Vagina (tissue), 2 donors: Measurements from ENCODE around the gene CTDSP1. TPM values are rescaled to one million over a fixed set of nuclear protein-coding genes. Genes with fewer than 3 reads are reported as not detected.

ENCODE experiments used
- DNase-seq, 2 donors: peaks; one replicate each; pipeline ENCODE4 v3.0.0-alpha.2; 2017; ENCODE audit errors: extremely low spot score in 2 of 2
- H3K27ac ChIP-seq: fragments of 200-600 bp; sonication (generic); one replicate; pipeline ENCODE4 v1.5.1; 2019
- H3K27me3 ChIP-seq: fragments of 200-600 bp; sonication (generic); one replicate; pipeline ENCODE4 v1.5.1; 2019
- H3K36me3 ChIP-seq, 2 donors: fragments of 200-600 bp; sonication (generic); one replicate each; pipeline ENCODE4 v1.5.1; 2017 to 2019
- H3K4me1 ChIP-seq: fragments of 200-600 bp; sonication (generic); one replicate; pipeline ENCODE4 v1.5.1; 2019
- H3K4me3 ChIP-seq, 2 donors: fragments of 200-600 bp; sonication (generic); 1 replicate in 1 of 2; 2 replicates in 1 of 2; pipeline ENCODE4 v1.5.1; 2016 to 2019
- H3K9me3 ChIP-seq: fragments of 200-600 bp; sonication (generic); one replicate; pipeline ENCODE4 v1.5.1; 2019
- CTCF ChIP-seq, 3 experiments: fragments of 450-650 bp in 2 of 3; fragments of 200-600 bp in 1 of 3; sonication (generic) in 1 of 3; IDR thresholded peaks; one replicate each; pipeline ENCODE4 v1.5.1; 2017 to 2019; ENCODE audit warnings: antibody characterized with exemption in 3 of 3, mild to moderate bottlenecking in 2 of 3, moderate library complexity in 2 of 3
- POLR2A ChIP-seq, 2 donors: fragments of 450-650 bp; IDR thresholded peaks; one replicate each; pipeline ENCODE4 v1.6.1; 2017; ENCODE audit warnings: antibody characterized with exemption in 2 of 2, mild to moderate bottlenecking in 2 of 2, moderate library complexity in 2 of 2
- POLR2AphosphoS5 ChIP-seq, 2 donors: sonication (generic); formaldehyde crosslinking; IDR thresholded peaks; one replicate each; pipeline ENCODE4 v1.9.0; 2017; ENCODE audit warnings: antibody characterized with exemption in 2 of 2, mild to moderate bottlenecking in 2 of 2, low read depth in 1 of 2; ENCODE audit not compliant: insufficient read depth in 1 of 2
- intact Hi-C: fragments of 100-400 bp; cut with DNase I; formaldehyde crosslinking; loops from one replicate; pipeline ENCODE4 v1.15.1; 2023
- total RNA-seq: library from RNA; depleted of rRNA; stranded (reverse); fragments of >200 nt; gene quantifications from one replicate; pipeline ENCODE4 v1.2.3, GENCODE V29; 2016

Gene CTDSP1
- total RNA-seq, 1 donor from 2014 or later = 103 TPM

- H3K9me3 ChIP-seq = no peaks in the 10 kb centered on the region
- H3K27me3 ChIP-seq = no peaks in the 10 kb centered on the region
- H3K4me1 ChIP-seq = no peaks in the 10 kb centered on the region
- H3K36me3 ChIP-seq = no peaks in the 10 kb centered on the region
- DNase-seq = no peak
- H3K4me3 ChIP-seq = no peak overlapping the region
- H3K27ac ChIP-seq = no peak overlapping the region
- intact Hi-C loops = no loop called here
- TF ChIP-seq POLR2AphosphoS5 (IDR thresholded peaks at IDR 0.05; ENCODE audit: insufficient read depth in 1 of 2, low read depth in 1 of 2) = no peak
- TF ChIP-seq CTCF (IDR thresholded peaks at IDR 0.05) = no peak
- no peak for TF ChIP-seq POLR2A (IDR thresholded peaks at IDR 0.05)
These were observed 28.1 kb downstream of the CTDSP1 start for GRCh38 chr2:218427741-218428140.

GRCh38 chr2:218428846-218429558, 29.3 kb downstream of the CTDSP1 start:
- intact Hi-C loops = no loop called here
- H3K27me3 ChIP-seq = no peaks in the 10 kb centered on the region
- no peak for TF ChIP-seq POLR2A (IDR thresholded peaks at IDR 0.05)
- TF ChIP-seq POLR2AphosphoS5 (IDR thresholded peaks at IDR 0.05; ENCODE audit: insufficient read depth in 1 of 2, low read depth in 1 of 2) = no peak
- no peak for TF ChIP-seq CTCF (IDR thresholded peaks at IDR 0.05)
- H3K9me3 ChIP-seq = no peaks in the 10 kb centered on the region
- no peaks in the 10 kb centered on the region for H3K4me1 ChIP-seq
- no peak overlapping the region for H3K27ac ChIP-seq
- no peak for DNase-seq
- H3K4me3 ChIP-seq = no peak overlapping the region
- H3K36me3 ChIP-seq = no peaks in the 10 kb centered on the region

GRCh38 chr2:218429911-218430692, 30.4 kb downstream of the CTDSP1 start:
- intact Hi-C loops = no loop called here
- DNase-seq = no peak

GRCh38 chr2:218430721-218431120, 31.1 kb downstream of the CTDSP1 start:
- Histone ChIP-seq H3K9me3 (no peaks in the 10 kb centered on the region), H3K4me3 (no peak overlapping the region), H3K4me1 (no peaks in the 10 kb centered on the region), H3K27me3 (no peaks in the 10 kb centered on the region), H3K27ac (no peak overlapping the region), H3K36me3 (no peaks in the 10 kb centered on the region)
- DNase-seq = no peak
- TF ChIP-seq POLR2AphosphoS5 (IDR thresholded peaks at IDR 0.05; ENCODE audit: insufficient read depth in 1 of 2, low read depth in 1 of 2) = no peak
- no peak for TF ChIP-seq POLR2A (IDR thresholded peaks at IDR 0.05)
- no peak for TF ChIP-seq CTCF (IDR thresholded peaks at IDR 0.05)
- intact Hi-C loops = no loop called here

More at GRCh38 chr2:218429911-218430692, 30.4 kb downstream of the CTDSP1 start:
- H3K27me3 ChIP-seq = no peaks in the 10 kb centered on the region
- H3K4me3 ChIP-seq = no peak overlapping the region
- no peaks in the 10 kb centered on the region for H3K4me1 ChIP-seq
- no peaks in the 10 kb centered on the region for H3K36me3 ChIP-seq
- no peaks in the 10 kb centered on the region for H3K9me3 ChIP-seq
- TF ChIP-seq POLR2A (IDR thresholded peaks at IDR 0.05) (no peak), CTCF (IDR thresholded peaks at IDR 0.05) (no peak), POLR2AphosphoS5 (IDR thresholded peaks at IDR 0.05; ENCODE audit: insufficient read depth in 1 of 2, low read depth in 1 of 2) (no peak)
- H3K27ac ChIP-seq = no peak overlapping the region

- H3K4me1 ChIP-seq = no peaks in the 10 kb centered on the region
- DNase-seq = no peak
- no peaks in the 10 kb centered on the region for H3K9me3 ChIP-seq
- no peaks in the 10 kb centered on the region for H3K36me3 ChIP-seq
- TF ChIP-seq CTCF (IDR thresholded peaks at IDR 0.05) (no peak), POLR2A (IDR thresholded peaks at IDR 0.05) (no peak), POLR2AphosphoS5 (IDR thresholded peaks at IDR 0.05; ENCODE audit: insufficient read depth in 1 of 2, low read depth in 1 of 2) (no peak)
- H3K4me3 ChIP-seq = no peak overlapping the region
- H3K27me3 ChIP-seq = no peaks in the 10 kb centered on the region
- intact Hi-C loops = no loop called here
- no peak overlapping the region for H3K27ac ChIP-seq
These were observed 32.2 kb downstream of the CTDSP1 start for GRCh38 chr2:218431878-218432277.
